Measurements from ENCODE around the gene ZBP1.

- TF ChIP-seq POLR2A (IDR thresholded peaks at IDR 0.05; ENCODE audit: low read depth, low read length) (no peak), TAF1 (IDR thresholded peaks at IDR 0.05; ENCODE audit: borderline replicate concordance, low read depth, low read length) (no peak)
These were observed 9.8 kb upstream of the ZBP1 start for GRCh38 chr20:57630061-57630460.

Data from GM12892 (cell line).